ENCODE data around the gene SPOCK3.

The SPOCK3 gene

DNA sequence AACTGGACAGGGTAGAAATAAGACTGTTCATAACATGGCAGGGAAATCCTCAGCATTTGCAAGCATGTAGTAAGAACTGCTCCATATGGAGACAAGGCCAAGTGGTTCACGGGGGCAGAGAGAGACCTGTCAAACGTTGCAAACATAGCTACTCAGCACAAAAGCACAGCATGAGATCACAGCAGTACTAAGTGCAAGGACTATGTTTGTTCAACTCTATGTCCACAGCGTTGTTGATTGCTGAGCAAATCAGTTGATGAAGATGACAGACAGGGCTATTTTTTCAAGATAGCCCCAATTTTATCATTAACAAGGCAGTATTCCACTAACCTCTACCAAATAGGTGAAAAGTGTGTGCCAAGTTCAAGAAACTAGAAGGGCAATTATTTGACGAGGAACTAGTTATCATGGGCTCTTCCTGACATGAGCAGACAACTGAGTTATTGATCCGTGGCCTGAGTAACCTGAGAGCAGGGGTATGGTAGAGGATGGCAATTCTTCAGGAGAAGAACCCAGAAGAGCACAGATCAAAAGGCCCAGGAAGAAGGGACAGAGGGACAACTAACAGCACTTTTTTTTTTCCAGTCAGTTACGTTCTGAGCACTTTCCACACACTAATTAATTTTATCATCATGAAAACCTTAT, 57.4 kb downstream of the SPOCK3 start:
- DNase-seq (ENCODE audit: low read depth in 2 of 2, low spot score in 1 of 2) = no peak

DNA sequence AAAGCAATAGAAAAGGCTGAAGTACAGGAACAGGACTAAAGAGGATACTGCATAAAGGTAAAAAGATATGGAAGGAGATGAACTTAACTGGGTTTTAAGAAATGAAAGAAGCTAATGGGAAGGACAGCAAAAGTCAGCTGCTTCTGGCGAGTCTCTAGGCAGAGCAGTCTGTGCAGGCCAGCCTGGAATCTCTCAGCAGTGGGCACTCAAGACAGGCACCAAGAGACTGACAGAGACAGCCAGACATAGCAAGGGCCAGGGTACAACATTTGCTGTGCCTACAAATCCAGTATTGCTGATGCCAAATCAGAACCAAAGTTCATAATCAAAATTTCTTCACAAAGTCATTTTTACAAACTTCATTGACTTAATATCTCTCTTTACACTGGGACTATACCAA, 62.4 kb downstream of the SPOCK3 start:
- DNase-seq (ENCODE audit: low read depth in 2 of 2, low spot score in 1 of 2) = no peak

DNA sequence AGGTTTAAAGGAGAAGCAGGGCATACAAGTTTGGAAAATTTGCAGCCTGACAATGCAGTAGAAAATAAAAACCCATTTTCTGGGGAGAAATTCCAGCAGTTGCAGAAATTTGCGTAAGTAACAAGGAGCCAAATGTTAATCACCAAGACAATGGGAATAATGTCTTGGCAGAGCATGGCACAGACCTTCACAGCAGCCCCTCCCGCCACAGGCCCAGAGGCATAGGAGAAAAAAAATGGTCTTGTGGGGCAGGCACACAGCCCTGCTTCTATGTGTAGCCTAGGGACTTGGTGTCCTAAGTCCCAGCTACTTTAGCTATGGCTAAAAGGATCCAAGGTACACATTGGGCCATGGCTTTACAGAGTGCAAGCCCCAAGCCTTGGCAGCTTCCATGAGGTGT, 65.7 kb downstream of the SPOCK3 start:
- DNase-seq (ENCODE audit: low read depth in 2 of 2, low spot score in 1 of 2) = no peak

DNA sequence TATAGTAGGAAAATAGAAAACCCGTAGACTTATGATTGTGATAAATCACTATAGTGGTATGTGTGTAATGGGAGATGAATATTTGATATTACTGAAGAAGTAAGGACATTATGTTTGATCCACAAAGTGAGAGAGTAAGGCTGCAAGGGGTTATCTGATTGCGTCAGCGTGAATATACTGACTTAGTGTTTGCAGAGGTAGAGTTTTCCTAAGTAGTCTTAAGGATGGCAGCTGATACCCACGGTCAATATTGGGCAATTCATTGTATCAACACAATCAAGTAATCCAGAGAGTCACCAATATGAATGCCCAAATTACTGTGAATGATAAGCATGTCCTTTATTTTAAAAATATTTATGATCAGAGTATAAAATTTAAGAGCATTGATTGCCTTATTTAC, 83.7 kb downstream of the SPOCK3 start:
- DNase-seq (ENCODE audit: low read depth in 2 of 2, low spot score in 1 of 2) = no peak

DNA sequence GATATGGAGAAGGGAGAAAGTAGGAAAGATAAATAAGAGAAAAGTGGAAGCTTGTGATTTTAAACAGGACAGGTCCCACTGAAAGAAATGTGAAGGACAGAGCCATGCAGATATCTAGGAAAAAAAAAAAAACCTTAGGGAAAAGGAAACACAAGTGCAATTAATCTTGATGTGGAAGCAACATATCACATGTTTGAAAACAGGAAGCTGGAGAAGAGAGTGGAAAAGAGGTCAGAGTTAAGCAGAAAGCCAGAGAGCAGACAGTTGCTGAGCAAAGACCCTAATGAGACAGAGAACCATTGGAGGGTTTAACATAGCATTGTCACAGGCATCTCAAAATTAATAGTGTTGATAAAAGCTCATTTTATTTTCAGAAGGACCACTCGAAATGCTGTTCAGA, 89.7 kb downstream of the SPOCK3 start:
- DNase-seq (ENCODE audit: low read depth in 2 of 2, low spot score in 1 of 2) = no peak

DNA sequence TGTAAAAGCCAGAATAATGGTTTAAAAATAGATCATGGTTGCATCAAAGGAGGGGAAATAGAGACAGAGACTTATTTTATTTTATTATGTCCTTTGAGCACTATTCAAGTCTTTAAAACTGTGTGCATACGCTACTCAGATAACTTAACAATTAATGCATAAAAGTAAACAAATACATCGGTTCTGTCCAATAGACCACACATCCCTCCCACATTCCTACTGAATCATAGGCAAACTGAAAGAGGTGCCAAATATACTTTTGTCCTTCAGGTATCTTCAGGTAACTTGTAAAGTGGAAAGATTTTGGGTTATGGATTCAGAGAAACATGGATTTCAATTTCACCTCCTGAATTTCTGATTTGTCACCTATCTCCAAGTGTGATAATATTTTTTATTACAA, 91.3 kb downstream of the SPOCK3 start:
- no peak for DNase-seq (ENCODE audit: low read depth in 2 of 2, low spot score in 1 of 2)

DNA sequence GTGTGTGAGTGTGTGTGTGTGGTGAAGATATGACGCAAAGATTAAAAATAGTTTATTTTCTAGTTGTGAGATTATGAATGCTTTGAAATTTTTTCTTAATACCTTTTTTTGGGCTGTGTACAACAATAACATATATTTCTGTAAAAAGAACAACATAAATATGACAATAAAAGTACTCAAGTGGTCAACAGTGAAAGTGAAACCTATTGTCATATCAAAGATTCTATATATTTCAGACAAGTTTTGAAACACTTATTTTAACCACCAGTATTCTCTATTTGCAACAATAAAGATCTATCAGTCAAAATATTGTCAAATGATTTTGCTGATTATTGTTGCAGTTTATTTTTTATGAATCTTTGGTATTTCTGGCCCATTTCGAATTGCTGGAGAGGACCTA, 98.0 kb downstream of the SPOCK3 start:
- DNase-seq (ENCODE audit: low read depth in 2 of 2, low spot score in 1 of 2) = no peak

DNA sequence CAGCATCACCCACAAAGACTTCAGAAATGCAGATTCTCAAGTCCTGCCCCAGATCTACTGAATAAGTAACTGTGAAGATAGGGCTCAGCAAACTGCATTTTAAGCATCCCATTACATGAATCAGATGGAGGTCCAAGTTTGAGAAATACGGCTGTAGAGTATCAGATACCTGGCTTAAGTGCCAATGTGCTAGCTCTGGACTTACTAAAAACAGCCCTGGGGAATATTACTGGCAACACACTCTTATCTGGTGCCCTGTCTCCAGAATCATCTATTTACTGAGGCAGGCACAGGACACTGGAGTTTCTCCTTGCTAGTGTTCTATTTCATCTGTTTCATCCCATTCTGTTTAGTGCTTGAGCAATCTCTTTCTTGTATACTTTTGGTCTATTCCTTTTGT, 105.1 kb downstream of the SPOCK3 start:
- no peak for DNase-seq (ENCODE audit: low read depth in 2 of 2, low spot score in 1 of 2)

DNA sequence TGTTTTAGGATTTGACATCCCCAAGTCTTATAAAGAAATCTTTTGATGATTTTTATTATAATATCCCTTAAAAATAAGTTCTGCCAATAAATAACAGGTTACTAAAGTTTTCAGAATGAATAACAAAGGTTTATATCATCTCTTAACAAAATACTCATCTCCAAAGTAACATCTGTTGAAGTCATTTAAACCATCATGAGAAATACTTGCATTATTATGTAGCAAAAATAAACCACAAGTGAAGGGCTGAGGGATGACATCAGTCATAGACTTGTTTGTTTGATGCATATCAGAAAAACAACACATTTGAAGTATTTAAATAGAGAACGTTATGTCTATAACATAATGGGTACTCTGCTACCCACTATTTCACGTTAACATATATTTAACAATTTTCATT, 114.9 kb downstream of the SPOCK3 start:
- no peak for DNase-seq (ENCODE audit: low read depth in 2 of 2, low spot score in 1 of 2)

DNA sequence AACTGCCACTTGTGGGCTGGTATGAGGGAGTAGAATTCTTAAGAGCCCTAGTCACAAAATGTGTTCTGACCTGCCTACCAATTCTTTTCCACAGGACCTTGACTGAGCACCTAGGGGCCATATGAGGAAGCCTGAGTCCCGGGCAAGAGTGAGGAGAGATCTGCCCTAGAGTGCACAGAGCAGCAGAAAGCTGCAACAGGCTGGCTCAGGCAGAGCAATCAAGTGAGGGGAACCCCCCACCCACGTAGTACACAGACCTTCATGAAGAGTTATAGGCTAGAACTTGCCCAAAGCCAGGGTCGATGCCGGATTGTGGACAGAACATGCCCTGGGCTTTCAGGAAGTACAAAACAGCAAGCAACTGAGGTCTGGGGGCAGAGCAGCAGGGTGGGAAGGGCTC, 117.0 kb downstream of the SPOCK3 start:
- no peak for DNase-seq (ENCODE audit: low read depth in 2 of 2, low spot score in 1 of 2)

DNA sequence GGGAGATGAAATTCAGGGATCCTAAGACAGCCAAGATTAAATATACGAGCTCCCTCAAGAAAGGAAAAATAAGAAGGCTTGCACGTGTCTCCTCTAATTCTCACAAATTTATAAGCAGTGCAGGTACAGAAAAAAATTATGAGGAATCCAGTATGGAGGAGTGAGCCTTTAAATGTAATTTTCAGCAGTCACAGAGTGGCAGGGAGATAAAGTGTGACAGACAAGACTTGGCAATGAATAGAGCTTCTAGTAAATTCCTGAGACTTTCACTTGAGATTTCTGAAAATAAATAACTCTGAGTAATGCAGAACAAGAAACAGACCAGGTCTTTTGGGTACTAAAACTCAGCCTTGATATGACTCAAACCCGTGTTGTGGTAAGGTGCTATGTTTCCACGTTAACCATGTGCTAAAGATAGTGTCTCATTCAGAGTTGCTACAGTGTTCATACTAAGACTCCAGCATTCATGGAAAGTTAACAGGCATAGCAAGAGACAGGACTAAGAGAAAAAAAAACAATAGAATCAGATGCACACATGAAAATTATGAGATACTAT, 119.8 kb downstream of the SPOCK3 start:
- no peak for DNase-seq (ENCODE audit: low read depth in 2 of 2, low spot score in 1 of 2)

DNA sequence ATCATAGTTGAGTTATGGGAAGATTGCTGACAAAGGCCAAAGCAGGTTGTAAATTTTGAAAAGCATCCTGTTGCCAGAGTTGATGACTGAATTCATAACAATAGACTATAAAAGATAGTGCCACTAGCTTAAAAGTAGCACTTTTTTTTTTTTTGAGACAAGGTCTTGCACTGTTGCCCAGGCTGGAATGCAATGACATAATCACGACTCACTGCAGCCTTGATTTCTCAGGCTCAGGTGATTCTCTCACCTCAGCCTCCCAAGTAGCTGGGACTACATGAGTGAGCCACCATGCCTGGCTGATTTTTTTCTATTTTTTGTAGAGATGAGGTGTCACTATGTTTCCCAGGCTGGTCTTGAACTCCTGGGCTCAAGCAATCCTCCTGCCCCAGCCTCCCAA, 122.7 kb downstream of the SPOCK3 start:
- no peak for DNase-seq (ENCODE audit: low read depth in 2 of 2, low spot score in 1 of 2)

DNA sequence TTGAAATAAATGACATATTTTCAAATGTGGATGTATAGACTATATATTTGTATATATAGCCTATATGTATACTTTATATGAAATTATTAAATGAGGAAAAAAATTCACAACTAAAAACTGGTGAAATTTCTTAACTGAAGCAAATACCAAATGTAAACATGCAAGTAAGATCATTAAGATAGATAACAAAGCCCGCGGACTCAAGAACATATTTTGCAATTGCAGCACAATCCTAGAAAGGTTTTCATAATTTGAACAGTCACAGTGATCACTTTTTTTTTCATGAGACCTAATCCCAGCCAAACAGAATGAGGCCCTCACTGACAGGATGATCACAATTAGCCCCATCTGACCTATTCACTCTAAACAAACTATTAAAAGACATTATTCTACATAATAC, 123.2 kb downstream of the SPOCK3 start:
- no peak for DNase-seq (ENCODE audit: low read depth in 2 of 2, low spot score in 1 of 2)

DNA sequence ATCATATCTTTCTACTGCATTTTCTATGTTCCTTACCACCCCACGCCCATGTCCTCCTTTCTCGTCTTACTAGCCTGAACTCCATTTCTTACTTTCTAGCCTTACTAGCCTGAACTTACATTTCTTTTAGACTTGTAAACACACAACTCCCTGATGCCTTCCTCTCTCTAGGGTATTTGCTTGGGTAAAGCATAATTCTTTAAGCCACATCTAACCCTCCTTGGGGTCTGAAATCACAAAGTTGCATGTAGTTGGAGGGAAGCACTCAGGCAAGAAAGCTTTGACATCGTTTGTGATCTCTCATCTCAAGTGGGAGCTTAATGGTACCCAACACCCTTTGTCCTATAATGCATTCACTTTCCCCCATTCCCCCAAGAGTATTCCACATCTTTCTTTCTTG, 124.4 kb downstream of the SPOCK3 start:
- no peak for DNase-seq (ENCODE audit: low read depth in 2 of 2, low spot score in 1 of 2)

DNA sequence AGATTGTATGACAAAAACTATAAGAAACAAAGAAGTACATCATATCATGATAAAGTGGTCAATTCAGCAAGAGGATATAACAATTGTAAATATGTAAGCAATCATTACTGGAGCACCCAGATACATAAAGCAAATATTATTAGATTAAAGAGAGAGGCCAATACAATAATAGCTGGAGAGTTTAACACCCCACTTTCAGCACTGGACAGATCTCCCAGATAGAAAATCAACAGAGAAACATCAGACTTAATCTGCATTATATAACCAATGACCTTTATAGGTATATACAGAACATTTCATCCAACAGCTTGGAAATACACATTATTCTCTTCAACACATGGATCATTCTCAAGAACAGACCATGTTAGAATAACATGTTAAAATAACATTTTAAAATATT, 128.4 kb downstream of the SPOCK3 start:
- no peak for DNase-seq (ENCODE audit: low read depth in 2 of 2, low spot score in 1 of 2)

DNA sequence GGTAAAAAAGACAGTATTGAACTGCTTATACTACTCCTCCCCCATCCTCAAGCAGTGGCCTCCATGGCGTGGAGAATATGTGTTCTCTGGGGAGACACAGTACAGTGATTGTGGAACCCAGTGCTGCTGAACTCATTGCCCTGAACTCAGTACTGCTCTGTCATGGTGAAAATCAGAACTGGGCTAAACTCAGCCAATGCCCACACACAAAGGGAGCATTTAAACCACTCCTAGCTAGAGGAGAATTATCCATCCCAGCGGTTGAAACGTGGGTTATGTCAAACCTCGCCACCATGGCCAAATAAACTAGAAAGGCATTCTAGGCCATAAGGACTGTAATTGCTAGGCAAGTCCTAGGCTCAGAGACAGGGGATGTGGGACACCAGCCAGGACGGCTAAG, 131.8 kb downstream of the SPOCK3 start:
- no peak for DNase-seq (ENCODE audit: low read depth in 2 of 2, low spot score in 1 of 2)

DNA sequence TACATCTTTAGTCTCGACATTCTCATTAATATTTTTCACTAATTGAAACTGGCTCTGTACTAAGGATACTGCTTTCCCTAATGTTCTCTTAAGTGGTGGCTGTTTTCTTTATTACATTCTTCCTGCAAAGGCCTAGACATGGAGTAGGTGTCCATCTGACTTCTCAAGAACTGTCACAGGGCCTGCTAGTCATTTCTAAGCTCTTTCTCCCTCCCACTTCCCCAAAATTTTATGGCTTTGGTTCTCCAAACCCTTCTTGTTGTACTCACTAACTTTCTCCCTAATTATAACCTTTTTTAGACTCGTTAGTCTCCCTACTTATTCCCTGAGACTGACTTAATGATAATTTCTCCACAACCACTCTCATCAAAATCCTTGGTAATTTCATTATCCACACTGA, 133.3 kb downstream of the SPOCK3 start:
- DNase-seq (ENCODE audit: low read depth in 2 of 2, low spot score in 1 of 2) = no peak

DNA sequence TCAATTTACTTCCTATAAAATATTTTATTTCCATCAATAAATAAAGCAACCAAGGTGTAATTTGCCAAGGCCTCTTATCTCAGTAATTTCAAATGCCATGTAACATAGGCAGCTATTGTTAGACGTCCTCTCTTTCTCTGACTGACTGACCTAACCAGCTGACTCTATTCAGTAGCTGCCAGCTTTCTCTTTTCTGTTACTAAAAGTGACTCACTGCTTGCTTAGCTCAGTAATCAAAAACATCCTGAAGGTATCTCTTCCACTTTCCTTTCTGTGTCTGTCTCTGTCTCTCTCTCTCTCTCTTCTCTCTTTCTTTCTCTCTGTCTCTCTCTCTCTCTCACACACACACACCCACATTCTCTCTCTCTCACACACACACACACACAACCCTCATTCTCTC, 134.2 kb downstream of the SPOCK3 start:
- DNase-seq (ENCODE audit: low read depth in 2 of 2, low spot score in 1 of 2) = no peak

DNA sequence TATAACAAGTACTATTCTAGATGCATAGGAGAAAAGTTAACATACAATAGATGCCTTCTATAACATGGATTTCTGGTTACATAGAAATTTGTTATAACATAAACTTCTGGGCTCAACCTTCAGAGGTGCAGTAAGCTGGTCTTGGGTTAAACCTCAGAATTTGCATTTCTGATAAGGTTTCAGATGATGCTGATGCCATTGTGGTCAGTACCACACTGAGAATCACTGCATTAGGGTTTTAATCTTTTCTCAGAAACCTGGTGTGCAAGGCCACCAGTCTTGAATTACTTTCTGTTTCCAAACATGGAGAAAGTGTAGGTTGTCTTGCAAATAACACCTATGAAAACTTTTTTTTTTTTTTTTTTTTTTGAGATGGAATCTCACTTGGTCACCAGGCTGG, 146.2 kb downstream of the SPOCK3 start:
- no peak for DNase-seq (ENCODE audit: low read depth in 2 of 2, low spot score in 1 of 2)

DNA sequence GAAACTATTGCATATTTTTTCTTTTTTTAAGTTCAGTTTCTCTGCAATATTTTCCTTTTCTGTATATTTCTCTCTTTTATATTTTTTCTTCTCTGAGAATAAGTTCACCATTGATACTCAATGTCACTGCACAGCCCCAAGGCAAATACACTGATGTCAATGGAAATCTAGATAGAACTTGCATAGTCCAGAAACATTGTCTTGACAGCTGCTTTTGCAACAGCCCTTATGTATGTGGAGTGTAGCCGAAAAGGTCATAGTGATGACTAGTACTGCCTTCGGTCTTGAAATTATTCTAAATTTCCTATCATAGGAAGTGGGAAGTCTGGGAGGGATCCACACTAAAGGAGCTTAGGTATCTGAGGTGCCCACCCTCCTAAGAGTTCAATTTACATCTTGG, 150.0 kb downstream of the SPOCK3 start:
- DNase-seq (ENCODE audit: low read depth in 2 of 2, low spot score in 1 of 2) = no peak

DNA sequence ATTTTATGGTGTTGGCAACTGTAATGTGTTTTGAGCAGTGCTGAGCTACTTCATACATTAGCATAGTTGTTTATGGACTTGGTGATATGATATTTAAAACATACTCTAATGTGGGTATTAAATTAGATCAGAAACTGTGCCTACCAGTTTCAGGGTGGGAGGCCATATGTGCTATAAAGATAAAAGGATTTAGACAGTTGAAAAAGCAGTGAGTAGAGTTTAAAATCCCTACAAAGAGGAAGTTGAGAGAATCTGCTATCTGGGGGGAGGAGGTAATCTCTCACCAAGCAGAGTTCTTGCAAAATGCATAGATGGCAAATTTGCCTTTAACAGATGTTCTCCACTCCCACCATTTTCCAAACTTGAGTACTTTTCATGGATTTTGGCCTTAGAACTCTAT, 154.5 kb downstream of the SPOCK3 start:
- DNase-seq (ENCODE audit: low read depth in 2 of 2, low spot score in 1 of 2) = no peak

DNA sequence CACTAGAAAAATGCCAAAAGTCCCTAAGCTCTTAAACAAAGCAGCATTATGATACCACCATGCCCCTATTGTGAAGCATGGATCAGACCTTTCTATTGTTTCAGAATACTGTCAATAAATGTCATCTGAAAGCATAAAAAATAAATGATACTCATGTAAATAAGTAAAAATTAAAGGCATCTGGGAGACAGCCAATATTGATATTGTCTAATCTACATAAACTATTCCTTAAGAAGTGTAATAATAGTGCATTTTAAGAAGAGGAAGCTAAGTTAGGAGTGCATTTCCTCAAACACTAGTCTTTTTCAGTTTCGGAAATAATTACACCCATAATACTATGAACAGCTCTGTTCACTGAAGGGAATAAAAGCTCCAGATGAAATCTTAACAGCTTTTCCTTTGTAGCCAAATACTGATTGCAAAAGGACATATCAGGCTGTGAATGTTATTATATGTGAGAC, 181.6 kb downstream of the SPOCK3 start:
- no peak for DNase-seq (ENCODE audit: low read depth in 2 of 2, low spot score in 1 of 2)

DNA sequence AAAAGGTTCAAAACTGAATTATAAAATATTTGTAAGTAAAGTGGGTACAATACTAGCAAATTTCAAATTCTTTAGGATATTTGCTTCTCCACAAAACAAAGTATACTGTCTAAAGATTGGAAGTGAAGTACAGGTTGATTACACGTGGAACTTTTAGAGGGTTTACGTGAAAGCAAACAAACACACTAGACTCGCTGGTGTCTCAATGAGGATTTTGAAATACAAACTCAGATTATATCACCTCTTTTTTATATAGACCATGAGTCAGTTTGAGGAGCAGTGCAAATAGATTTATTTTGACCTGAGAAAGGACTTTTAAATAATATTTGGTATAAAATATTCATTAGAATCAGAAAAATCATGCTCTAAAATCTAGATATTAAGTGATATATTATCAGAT, 185.0 kb downstream of the SPOCK3 start:
- no peak for DNase-seq (ENCODE audit: low read depth in 2 of 2, low spot score in 1 of 2)

DNA sequence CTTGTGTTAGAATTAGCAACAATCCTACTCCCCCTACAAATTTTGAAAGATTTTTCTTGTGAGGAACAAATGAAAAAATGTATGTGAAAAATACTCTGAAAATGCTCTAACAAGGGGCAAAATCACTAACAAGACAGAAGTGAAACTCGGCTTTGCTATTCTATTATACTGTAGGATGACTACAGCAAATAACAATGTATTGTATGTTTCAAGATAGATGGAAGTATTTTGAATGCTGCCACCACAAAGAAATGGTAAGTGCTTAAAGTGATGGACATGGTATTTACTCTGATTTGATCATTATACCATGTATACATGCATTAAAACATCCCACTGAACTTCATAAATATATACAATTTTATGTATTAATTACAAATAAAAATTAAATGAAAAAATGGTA, 192.8 kb downstream of the SPOCK3 start:
- no peak for DNase-seq (ENCODE audit: low read depth in 2 of 2, low spot score in 1 of 2)

Data from stimulated activated CD8-positive, alpha-beta memory T cell treated with anti-CD3 and anti-CD28 coated beads, Interleukin-4, amount 100 ng/mL, for 1 hour (primary cell).